DOHH2 (cell line): ENCODE data around the gene ALOX12.
"Not testable (repeated sequence)": the region's sequence is repeated elsewhere in the genome, so short reads cannot be mapped to it uniquely, and the experiment has no call there.

Experiments used
- H3F3A ChIP-seq: fragments of 200-600 bp; sonication (generic), shearing (Covaris generic); 2 replicates; pipeline ENCODE4 v1.6.0; 2016; ENCODE audit warnings: antibody characterized with exemption, mild to moderate bottlenecking; ENCODE audit not compliant: control insufficient read depth, insufficient read depth
- H3K27ac ChIP-seq: fragments of 200-600 bp; sonication (generic); 2 replicates; pipeline ENCODE4 v1.5.1; 2014; ENCODE audit warnings: low read depth, mild to moderate bottlenecking, low read length, moderate library complexity
- H3K27me3 ChIP-seq: fragments of 200-600 bp; sonication (generic); 2 replicates; pipeline ENCODE4 v1.6.1; 2014; ENCODE audit warnings: mild to moderate bottlenecking, low read length, mixed read lengths; ENCODE audit not compliant: control insufficient read depth
- H3K36me3 ChIP-seq: fragments of 200-600 bp; sonication (generic); 2 replicates; pipeline ENCODE4 v1.6.1; 2014; ENCODE audit warnings: mild to moderate bottlenecking, low read length, moderate library complexity, mixed read lengths; ENCODE audit not compliant: control insufficient read depth
- H3K4me1 ChIP-seq: fragments of 200-600 bp; sonication (generic); 2 replicates; pipeline ENCODE4 v1.6.1; 2014; ENCODE audit warnings: mild to moderate bottlenecking, low read length, mixed read lengths; ENCODE audit not compliant: control insufficient read depth
- H3K4me2 ChIP-seq: fragments of 200-600 bp; sonication (generic); 2 replicates; pipeline ENCODE4 v1.6.0; 2014; ENCODE audit warnings: mild to moderate bottlenecking, low read length, moderate library complexity
- H3K4me3 ChIP-seq: fragments of 200-600 bp; sonication (generic); 2 replicates; pipeline ENCODE4 v1.5.1; 2014; ENCODE audit warnings: mild to moderate bottlenecking, low read length, mixed read lengths
- H3K79me2 ChIP-seq: fragments of 200-600 bp; sonication (generic); 2 replicates; pipeline ENCODE4 v1.6.1; 2014; ENCODE audit warnings: mild to moderate bottlenecking, low read length, mixed read lengths; ENCODE audit not compliant: control insufficient read depth
- H3K9me2 ChIP-seq: fragments of 200-600 bp; sonication (generic); replicated peaks from 2 replicates; pipeline ENCODE4 v1.6.1; 2014; ENCODE audit warnings: mild to moderate bottlenecking, low read length, mixed read lengths; ENCODE audit not compliant: control insufficient read depth
- H3K9me3 ChIP-seq: fragments of 200-600 bp; sonication (generic); 2 replicates; pipeline ENCODE4 v1.6.1; 2014; ENCODE audit warnings: antibody characterized with exemption, low read length, mixed read lengths; ENCODE audit not compliant: control insufficient read depth, insufficient read depth
- H4K20me1 ChIP-seq: fragments of 200-600 bp; sonication (generic); 2 replicates; pipeline ENCODE4 v1.6.0; 2014; ENCODE audit warnings: low read depth, mild to moderate bottlenecking, antibody characterized with exemption, low read length, moderate library complexity; ENCODE audit not compliant: control insufficient read depth, insufficient read depth
- EZH2phosphoT487 ChIP-seq: fragments of 200-600 bp; sonication (generic); IDR thresholded peaks from 2 replicates; pipeline ENCODE4 v1.6.1; 2017; ENCODE audit warnings: borderline replicate concordance, mild to moderate bottlenecking, antibody characterized with exemption, low read length, moderate library complexity, mixed read lengths
- TF ChIP-seq, protein P1 (sequence below): fragments of 200-600 bp; sonication (generic); IDR thresholded peaks from one replicate; pipeline ENCODE4 v1.5.1; 2014; ENCODE audit warnings: antibody characterized with exemption, mild to moderate bottlenecking, low read depth, low read length; ENCODE audit not compliant: poor library complexity, severe bottlenecking

ALOX12 gene

DNA sequence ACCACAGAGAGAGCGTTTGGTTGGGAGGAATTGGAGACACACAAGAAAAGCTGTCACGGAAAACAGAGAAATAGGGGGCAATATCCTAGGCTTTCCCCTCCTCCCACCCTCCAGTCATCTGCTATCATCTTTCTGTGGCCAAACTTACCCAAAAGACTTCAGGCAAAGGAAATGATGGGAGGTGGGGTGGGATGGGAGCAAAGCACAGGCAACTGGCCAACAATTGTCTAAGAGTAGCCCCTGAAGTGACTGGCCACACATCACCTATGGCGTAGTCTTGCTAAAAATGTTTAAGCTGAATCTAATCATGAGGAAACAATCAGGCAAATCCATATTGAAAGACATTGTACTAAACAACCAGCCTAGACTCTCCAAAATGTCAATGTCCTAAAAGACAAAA lies 46.9 kb upstream of the ALOX12 start:
- H3K4me2 ChIP-seq: no peak overlapping the region
- peaks cover 3% of the 10 kb centered on the region; the same call in 1 of the 2 replicates for H3K27me3 ChIP-seq
- no peaks in the 10 kb centered on the region for H3K79me2 ChIP-seq
- H3K4me3 ChIP-seq: no peak overlapping the region
- TF ChIP-seq, protein P1, sequence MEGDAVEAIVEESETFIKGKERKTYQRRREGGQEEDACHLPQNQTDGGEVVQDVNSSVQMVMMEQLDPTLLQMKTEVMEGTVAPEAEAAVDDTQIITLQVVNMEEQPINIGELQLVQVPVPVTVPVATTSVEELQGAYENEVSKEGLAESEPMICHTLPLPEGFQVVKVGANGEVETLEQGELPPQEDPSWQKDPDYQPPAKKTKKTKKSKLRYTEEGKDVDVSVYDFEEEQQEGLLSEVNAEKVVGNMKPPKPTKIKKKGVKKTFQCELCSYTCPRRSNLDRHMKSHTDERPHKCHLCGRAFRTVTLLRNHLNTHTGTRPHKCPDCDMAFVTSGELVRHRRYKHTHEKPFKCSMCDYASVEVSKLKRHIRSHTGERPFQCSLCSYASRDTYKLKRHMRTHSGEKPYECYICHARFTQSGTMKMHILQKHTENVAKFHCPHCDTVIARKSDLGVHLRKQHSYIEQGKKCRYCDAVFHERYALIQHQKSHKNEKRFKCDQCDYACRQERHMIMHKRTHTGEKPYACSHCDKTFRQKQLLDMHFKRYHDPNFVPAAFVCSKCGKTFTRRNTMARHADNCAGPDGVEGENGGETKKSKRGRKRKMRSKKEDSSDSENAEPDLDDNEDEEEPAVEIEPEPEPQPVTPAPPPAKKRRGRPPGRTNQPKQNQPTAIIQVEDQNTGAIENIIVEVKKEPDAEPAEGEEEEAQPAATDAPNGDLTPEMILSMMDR: no peak
- TF ChIP-seq EZH2phosphoT487: no peak
- H3K4me1 ChIP-seq: no peaks in the 10 kb centered on the region
- no peak overlapping the region for H3K27ac ChIP-seq
- H3K36me3 ChIP-seq: no peaks in the 10 kb centered on the region
- no peaks in the 10 kb centered on the region for H3K9me2 ChIP-seq
- H3F3A ChIP-seq: no peaks in the 10 kb centered on the region
- no peaks in the 10 kb centered on the region for H3K9me3 ChIP-seq
- H4K20me1 ChIP-seq: no peaks in the 10 kb centered on the region

DNA sequence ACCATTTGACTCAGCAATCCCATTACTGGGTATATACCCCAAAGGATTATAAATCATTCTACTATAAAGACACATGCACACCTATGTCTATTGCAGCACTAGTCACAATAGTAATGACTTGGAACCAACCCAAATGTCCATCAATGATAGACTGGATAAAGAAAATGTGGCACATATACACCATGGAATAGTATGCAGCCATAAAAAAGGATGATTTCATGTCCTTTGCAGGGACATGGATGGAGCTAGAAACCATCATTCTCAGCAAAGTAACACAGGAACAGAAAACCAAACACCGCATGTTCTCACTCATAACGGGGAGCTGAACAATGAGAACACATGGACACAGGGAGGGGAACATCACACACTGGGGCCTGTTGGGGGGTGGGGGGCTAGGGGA lies 44.9 kb upstream of the ALOX12 start:
- not testable (repeated sequence) for H3K9me2 ChIP-seq, H3K27me3 ChIP-seq, H3K4me1 ChIP-seq, H4K20me1 ChIP-seq, H3K9me3 ChIP-seq, H3K4me3 ChIP-seq, H3K79me2 ChIP-seq, H3K4me2 ChIP-seq, H3K27ac ChIP-seq, H3F3A ChIP-seq, H3K36me3 ChIP-seq

DNA sequence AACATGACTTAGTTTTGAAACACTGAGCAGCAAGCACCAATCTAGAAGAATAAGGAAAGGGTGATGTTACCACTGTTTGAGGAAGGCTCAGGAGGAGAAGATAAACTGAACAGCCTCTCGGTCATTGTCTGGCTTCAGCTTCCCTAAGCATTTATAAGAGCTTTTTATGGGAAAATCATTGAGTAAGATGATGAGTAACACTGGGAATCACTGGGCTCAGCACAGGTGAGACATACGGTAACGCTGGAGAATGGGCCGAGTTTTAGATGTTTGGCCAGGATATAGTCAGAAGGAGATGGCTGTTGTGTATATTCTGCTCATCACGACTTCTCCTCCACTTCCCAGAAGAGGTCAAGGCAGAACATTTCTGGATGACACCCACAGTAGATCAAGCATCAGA lies 42.2 kb upstream of the ALOX12 start:
- TF ChIP-seq, protein P1: no peak
- no peak for TF ChIP-seq EZH2phosphoT487
- H4K20me1 ChIP-seq: no peaks in the 10 kb centered on the region
- no peaks in the 10 kb centered on the region for H3K79me2 ChIP-seq
- no peaks in the 10 kb centered on the region for H3K9me3 ChIP-seq
- no peaks in the 10 kb centered on the region for H3K36me3 ChIP-seq
- no peaks in the 10 kb centered on the region for H3K9me2 ChIP-seq
- H3K4me3 ChIP-seq: no peak overlapping the region
- H3K4me1 ChIP-seq: no peaks in the 10 kb centered on the region
- no peak overlapping the region for H3K27ac ChIP-seq
- H3K27me3 ChIP-seq: no peaks in the 10 kb centered on the region
- no peak overlapping the region for H3K4me2 ChIP-seq
- H3F3A ChIP-seq: no peaks in the 10 kb centered on the region

DNA sequence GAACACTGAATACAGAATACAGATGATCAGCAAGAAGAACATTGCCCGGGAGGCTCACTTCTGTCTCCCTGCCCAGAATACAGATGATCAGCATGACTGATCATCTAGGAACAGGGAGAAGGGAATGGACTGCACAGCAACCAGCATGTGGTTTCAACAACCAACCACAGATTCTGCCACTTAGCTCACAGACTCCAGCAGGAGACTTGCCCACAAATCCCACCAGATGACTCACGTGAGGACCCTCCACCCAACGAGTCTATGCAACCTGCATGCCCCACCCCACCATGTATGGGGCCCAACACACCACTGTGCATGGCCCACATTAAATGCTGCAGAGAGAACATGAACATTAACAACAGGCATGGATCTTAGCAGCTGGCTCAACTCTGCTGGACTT lies 36.1 kb upstream of the ALOX12 start:
- Histone ChIP-seq H3K4me3 (no peak overlapping the region), H3K27ac (no peak overlapping the region), H3K36me3 (no peaks in the 10 kb centered on the region), H3K9me3 (no peaks in the 10 kb centered on the region), H4K20me1 (no peaks in the 10 kb centered on the region), H3F3A (no peaks in the 10 kb centered on the region), H3K27me3 (no peaks in the 10 kb centered on the region), H3K9me2 (no peaks in the 10 kb centered on the region), H3K4me2 (no peak overlapping the region), H3K4me1 (no peaks in the 10 kb centered on the region), H3K79me2 (no peaks in the 10 kb centered on the region)
- TF ChIP-seq, protein P1: no peak
- no peak for TF ChIP-seq EZH2phosphoT487
